Tibial nerve (tissue), 4 donors: Measurements from ENCODE around the gene ULK3. TPM values are rescaled to one million over a fixed set of nuclear protein-coding genes. Genes with fewer than 3 reads are reported as not detected.
A peak's percentile ranks its signal among the peaks of the same experiment; 100 is the strongest.
"Not testable (repeated sequence)": the region's sequence is repeated elsewhere in the genome, so short reads cannot be mapped to it uniquely, and the experiment has no call there.

ENCODE experiments used
- DNase-seq, 2 donors: peaks; one replicate each; pipeline ENCODE4 v3.0.0-alpha.2; 2019; ENCODE audit warnings: low spot score in 2 of 2
- H3K27ac ChIP-seq, 4 donors: fragments of 200-600 bp; sonication (generic) in 3 of 4; one replicate each; pipeline ENCODE4 v1.5.1; 2017 to 2019; ENCODE audit warnings: mild to moderate bottlenecking in 1 of 4
- H3K27me3 ChIP-seq, 2 donors: fragments of 200-600 bp; sonication (generic) in 1 of 2; one replicate each; pipeline versions ENCODE4 v1.5.1 to v1.6.0; 2017 to 2019
- H3K36me3 ChIP-seq, 3 donors: fragments of 200-600 bp; sonication (generic); one replicate each; pipeline ENCODE4 v1.5.1; 2018 to 2019
- H3K4me1 ChIP-seq, 4 donors: fragments of 200-600 bp; sonication (generic) in 3 of 4; one replicate each; pipeline ENCODE4 v1.5.1; 2017 to 2019
- H3K4me3 ChIP-seq, 4 donors: fragments of 200-600 bp; sonication (generic) in 3 of 4; one replicate each; pipeline ENCODE4 v1.5.1; 2017 to 2019; ENCODE audit warnings: mild to moderate bottlenecking in 1 of 4, moderate library complexity in 1 of 4
- H3K9me3 ChIP-seq, 4 donors: fragments of 200-600 bp; sonication (generic) in 3 of 4; one replicate each; pipeline ENCODE4 v1.5.1; 2017 to 2019
- CTCF ChIP-seq, 5 experiments: fragments of 200-600 bp in 3 of 5; fragments of 450-650 bp in 2 of 5; sonication (generic) in 3 of 5; IDR thresholded peaks; one replicate each; pipeline ENCODE4 v1.5.1; 2016 to 2019; ENCODE audit warnings: antibody characterized with exemption in 5 of 5, mild to moderate bottlenecking in 3 of 5, moderate library complexity in 2 of 5
- EP300 ChIP-seq, 2 donors: sonication (generic); formaldehyde crosslinking; IDR thresholded peaks; one replicate each; pipeline ENCODE4 v1.6.1; 2017; ENCODE audit warnings: antibody characterized with exemption in 2 of 2, mild to moderate bottlenecking in 1 of 2
- POLR2A ChIP-seq, 2 donors: fragments of 450-650 bp; IDR thresholded peaks; one replicate each; pipeline ENCODE4 v1.6.1; 2017; ENCODE audit warnings: antibody characterized with exemption in 2 of 2, mild to moderate bottlenecking in 2 of 2, moderate library complexity in 2 of 2
- WGBS, 2 donors: methylation state at CpG; one replicate each; pipeline ENCODE4 v1.1.5; 2018; 5-methylcytosine and 5-hydroxymethylcytosine counted together
- total RNA-seq, 4 donors: library from RNA; depleted of rRNA; stranded (reverse); fragments of >200 nt; gene quantifications; one replicate each; pipeline ENCODE4 v1.1.0, GENCODE V29; 2016

ULK3 gene
- total RNA-seq, 4 donors from 2014 or later = 42.6 to 86.7 (median 48.9) TPM

GRCh38 chr15:74889883-74890664 lies 47.1 kb upstream of the ULK3 start, which contains the start of gene MPI:
TSS of gene MPI (plus strand) at chr15:74890042. CDS start at chr15:74890074, 32 bp downstream.
- Histone ChIP-seq H3K4me1 (peaks cover 5 to 31% (median 13%) of the 10 kb centered on the region in 4 donors), H3K27me3 (no peaks in the 10 kb centered on the region), H3K27ac (peak within 1 kb of the TSS; percentile 73 to 90 (median 88)), H3K36me3 (peaks cover 0 to 35% (median 3%) of the 10 kb centered on the region in 3 donors), H3K4me3 (peak within 1 kb of the TSS; percentile 84 to 98 (median 94)), H3K9me3 (no peaks in the 10 kb centered on the region)
- peak; percentile 69 to 75 for DNase-seq
- 1% methylated on average over 17 to 35 of the region's 47 CpGs for WGBS, 2 donors
- peak in 3 of 5 experiments; percentile 11 to 69 (median 40) for TF ChIP-seq CTCF (IDR thresholded peaks at IDR 0.05)
- peak; percentile 18 to 46 for TF ChIP-seq POLR2A (IDR thresholded peaks at IDR 0.05)
- peak in 1 of 2 donors; percentile 78 for TF ChIP-seq EP300 (IDR thresholded peaks at IDR 0.05)

GRCh38 chr15:74889390-74889882 lies 46.5 kb upstream of the ULK3 start:
- H3K4me1 ChIP-seq = peaks cover 5 to 38% (median 13%) of the 10 kb centered on the region in 4 donors
- H3K27me3 ChIP-seq = no peaks in the 10 kb centered on the region
- peak overlapping the region; percentile 84 to 98 (median 94) for H3K4me3 ChIP-seq
- H3K27ac ChIP-seq = peak overlapping the region; percentile 73 to 90 (median 88)
- WGBS, 2 donors = 5 to 9% methylated on average over 8 of the region's 8 CpGs
- no peaks in the 10 kb centered on the region for H3K9me3 ChIP-seq
- no peak for DNase-seq
- H3K36me3 ChIP-seq = peaks cover 0 to 31% (median 3%) of the 10 kb centered on the region in 3 donors
- TF ChIP-seq EP300 (IDR thresholded peaks at IDR 0.05) (no peak), POLR2A (IDR thresholded peaks at IDR 0.05) (no peak), CTCF (IDR thresholded peaks at IDR 0.05) (no peak)

- TF ChIP-seq POLR2A (IDR thresholded peaks at IDR 0.05) (no peak), EP300 (IDR thresholded peaks at IDR 0.05) (no peak), CTCF (IDR thresholded peaks at IDR 0.05) (no peak)
- Histone ChIP-seq H3K27ac (peak overlapping the region in 2 of 4 donors; percentile 88 to 90), H3K9me3 (no peaks in the 10 kb centered on the region), H3K4me3 (no peak overlapping the region), H3K27me3 (no peaks in the 10 kb centered on the region), H3K36me3 (peaks cover 0 to 25% (median 3%) of the 10 kb centered on the region in 3 donors), H3K4me1 (peaks cover 5 to 40% (median 13%) of the 10 kb centered on the region in 4 donors)
- DNase-seq = no peak
- 85 to 86% methylated on average over 4 of the region's 4 CpGs for WGBS, 2 donors
These were observed 45.8 kb upstream of the ULK3 start for GRCh38 chr15:74888716-74889115.

DNA sequence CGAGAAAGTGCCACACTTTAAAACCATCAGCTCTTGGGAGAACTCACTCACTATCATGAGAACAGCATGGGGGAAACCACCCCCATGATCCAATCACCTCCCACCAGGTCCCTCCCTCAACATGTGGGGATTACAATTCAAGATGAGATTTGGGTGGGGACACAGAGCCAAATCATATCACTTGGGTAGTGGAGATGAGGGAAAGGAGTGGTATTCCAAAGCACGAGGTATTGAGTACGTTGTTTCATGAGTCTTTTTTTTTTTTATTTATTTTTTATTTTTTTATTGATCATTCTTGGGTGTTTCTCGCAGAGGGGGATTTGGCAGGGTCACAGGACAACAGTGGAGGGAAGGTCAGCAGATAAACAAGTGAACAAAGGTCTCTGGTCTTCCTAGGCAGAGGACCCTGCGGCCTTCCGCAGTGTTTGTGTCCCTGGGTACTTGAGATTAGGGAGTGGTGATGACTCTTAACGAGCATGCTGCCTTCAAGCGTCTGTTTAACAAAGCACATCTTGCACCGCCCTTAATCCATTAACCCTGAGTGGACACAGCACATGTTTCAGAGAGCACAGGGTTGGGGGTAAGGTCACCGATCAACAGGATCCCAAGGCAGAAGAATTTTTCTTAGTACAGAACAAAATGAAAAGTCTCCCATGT lies 44.7 kb upstream of the ULK3 start:
- H3K9me3 ChIP-seq, DNase-seq, H3K27ac ChIP-seq, H3K4me3 ChIP-seq, H3K27me3 ChIP-seq: not testable (repeated sequence)
- H3K4me1 ChIP-seq = peaks cover 5 to 40% (median 13%) of the 10 kb centered on the region in 4 donors
- WGBS, 2 donors = 62 to 73% methylated on average over 10 of the region's 10 CpGs
- peaks cover 0 to 15% (median 3%) of the 10 kb centered on the region in 3 donors for H3K36me3 ChIP-seq

GRCh38 chr15:74885461-74885860 lies 42.5 kb upstream of the ULK3 start:
- TF ChIP-seq EP300 (IDR thresholded peaks at IDR 0.05) = no peak
- no peak for TF ChIP-seq POLR2A (IDR thresholded peaks at IDR 0.05)
- TF ChIP-seq CTCF (IDR thresholded peaks at IDR 0.05) = no peak
- Histone ChIP-seq H3K4me3 (no peak overlapping the region), H3K36me3 (no peaks in the 10 kb centered on the region), H3K4me1 (peaks cover 0 to 29% (median 11%) of the 10 kb centered on the region in 4 donors), H3K27ac (no peak overlapping the region), H3K27me3 (no peaks in the 10 kb centered on the region), H3K9me3 (no peaks in the 10 kb centered on the region)
- WGBS, 2 donors = 89% methylated on average over 5 of the region's 5 CpGs
- DNase-seq = no peak
